Upper lobe of left lung (tissue), 4 donors: ENCODE data around the gene TANGO2.

Experiments
- EP300 ChIP-seq, 4 donors: sonication (generic); formaldehyde crosslinking; IDR thresholded peaks; one replicate each; pipeline ENCODE4 v1.5.1; 2017; ENCODE audit warnings: antibody characterized with exemption in 4 of 4, control low read depth in 2 of 4
- POLR2A ChIP-seq, 4 donors: fragments of 450-650 bp; IDR thresholded peaks; one replicate each; pipeline ENCODE4 v1.5.1; 2016 to 2017; ENCODE audit warnings: antibody characterized with exemption in 4 of 4, mild to moderate bottlenecking in 2 of 4
- POLR2AphosphoS5 ChIP-seq, 2 donors: sonication (generic); formaldehyde crosslinking; IDR thresholded peaks; one replicate each; pipeline ENCODE4 v1.5.1; 2017; ENCODE audit warnings: antibody characterized with exemption in 2 of 2
- TF ChIP-seq, protein P1 (sequence below), 6 experiments: fragments of 450-650 bp in 4 of 6; fragments of 200-600 bp in 2 of 6; sonication (generic) in 2 of 6; IDR thresholded peaks; one replicate each; pipeline ENCODE4 v1.5.1; 2016 to 2019; ENCODE audit warnings: antibody characterized with exemption in 6 of 6

DNA sequence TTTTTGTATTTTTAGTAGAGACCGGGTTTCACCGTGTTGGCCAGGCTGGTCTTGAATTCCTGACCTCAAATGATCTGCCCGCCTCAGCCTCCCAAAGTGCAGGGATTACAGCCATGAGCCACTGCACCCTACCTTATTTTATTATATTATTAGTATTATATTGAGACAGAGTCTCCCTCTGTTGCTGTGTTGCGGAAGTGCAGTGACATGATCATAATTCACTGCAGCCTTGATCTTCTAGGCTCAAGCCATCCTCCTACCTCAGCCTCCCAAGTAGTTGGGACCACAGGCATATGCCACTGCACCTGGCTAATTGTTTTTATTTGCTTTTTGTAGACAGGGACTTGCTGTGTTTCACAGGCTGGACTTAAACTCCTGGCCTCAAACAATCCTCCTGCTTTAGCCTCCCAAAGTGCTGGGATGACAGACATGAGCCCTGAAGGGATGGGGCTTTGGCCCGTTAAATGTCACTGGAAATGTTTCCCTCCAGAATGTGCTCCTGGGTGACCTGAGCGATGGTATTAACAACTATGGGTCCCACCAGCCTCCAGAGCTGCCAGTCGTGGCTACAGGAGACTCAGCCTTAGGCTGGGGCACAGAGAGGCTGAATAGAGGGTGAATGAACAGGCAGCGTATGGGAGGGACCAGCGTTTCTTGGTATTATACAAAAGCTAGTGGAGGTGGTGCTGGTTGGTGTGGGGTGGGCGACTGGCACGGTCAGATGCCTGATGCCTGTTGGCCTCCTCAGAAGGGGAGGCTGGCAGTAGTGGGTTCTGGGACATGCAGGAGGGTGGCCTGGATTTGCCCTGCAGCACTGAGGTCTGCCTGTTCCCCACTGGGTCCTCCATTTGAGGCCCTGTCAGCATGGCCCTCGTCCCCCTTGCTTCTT is 7.3 kb downstream of the TANGO2 start:
- TF ChIP-seq POLR2AphosphoS5 (IDR thresholded peaks at IDR 0.05) (no peak), POLR2A (IDR thresholded peaks at IDR 0.05) (no peak), EP300 (IDR thresholded peaks at IDR 0.05) (no peak)
- TF ChIP-seq, protein P1, sequence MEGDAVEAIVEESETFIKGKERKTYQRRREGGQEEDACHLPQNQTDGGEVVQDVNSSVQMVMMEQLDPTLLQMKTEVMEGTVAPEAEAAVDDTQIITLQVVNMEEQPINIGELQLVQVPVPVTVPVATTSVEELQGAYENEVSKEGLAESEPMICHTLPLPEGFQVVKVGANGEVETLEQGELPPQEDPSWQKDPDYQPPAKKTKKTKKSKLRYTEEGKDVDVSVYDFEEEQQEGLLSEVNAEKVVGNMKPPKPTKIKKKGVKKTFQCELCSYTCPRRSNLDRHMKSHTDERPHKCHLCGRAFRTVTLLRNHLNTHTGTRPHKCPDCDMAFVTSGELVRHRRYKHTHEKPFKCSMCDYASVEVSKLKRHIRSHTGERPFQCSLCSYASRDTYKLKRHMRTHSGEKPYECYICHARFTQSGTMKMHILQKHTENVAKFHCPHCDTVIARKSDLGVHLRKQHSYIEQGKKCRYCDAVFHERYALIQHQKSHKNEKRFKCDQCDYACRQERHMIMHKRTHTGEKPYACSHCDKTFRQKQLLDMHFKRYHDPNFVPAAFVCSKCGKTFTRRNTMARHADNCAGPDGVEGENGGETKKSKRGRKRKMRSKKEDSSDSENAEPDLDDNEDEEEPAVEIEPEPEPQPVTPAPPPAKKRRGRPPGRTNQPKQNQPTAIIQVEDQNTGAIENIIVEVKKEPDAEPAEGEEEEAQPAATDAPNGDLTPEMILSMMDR (IDR thresholded peaks at IDR 0.05): no peak
